Right lobe of liver (tissue), 4 donors: Measurements from ENCODE around the gene FCN3.

Experiments
- POLR2A ChIP-seq: fragments of 450-650 bp; IDR thresholded peaks from one replicate; pipeline ENCODE4 v1.6.1; 2017; ENCODE audit warnings: antibody characterized with exemption, mild to moderate bottlenecking
- TF ChIP-seq, protein P1 (sequence below), 4 donors: fragments of 200-600 bp in 3 of 4; fragments of 450-650 bp in 1 of 4; IDR thresholded peaks; one replicate each; pipeline versions ENCODE4 v1.5.1 to v1.8.0; 2016 to 2022; ENCODE audit warnings: antibody characterized with exemption in 4 of 4, mild to moderate bottlenecking in 2 of 4
- donor health status: DM: no; HTN: no; CAD: no.
- donor health status: DM: no; HTN: no; CAD: no.
- donor health status: DM: no; HTN: yes; CAD: no.

DNA sequence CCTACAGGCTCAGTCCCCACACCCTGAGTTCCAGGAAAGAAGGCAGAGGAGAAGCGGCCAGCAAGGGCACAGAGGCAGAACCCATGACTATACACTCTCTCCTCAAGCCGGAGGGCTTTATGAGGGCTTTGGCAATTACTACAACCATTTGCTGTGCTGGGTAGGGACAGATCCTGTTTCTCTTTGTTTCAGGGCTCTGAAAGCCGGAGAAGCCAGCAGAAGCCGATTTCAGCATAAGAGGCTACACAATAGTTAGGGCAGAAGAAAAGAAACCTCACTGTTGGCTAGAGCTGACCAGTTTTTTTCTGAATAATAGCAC lies 31.7 kb upstream of the FCN3 start:
- TF ChIP-seq, protein P1, sequence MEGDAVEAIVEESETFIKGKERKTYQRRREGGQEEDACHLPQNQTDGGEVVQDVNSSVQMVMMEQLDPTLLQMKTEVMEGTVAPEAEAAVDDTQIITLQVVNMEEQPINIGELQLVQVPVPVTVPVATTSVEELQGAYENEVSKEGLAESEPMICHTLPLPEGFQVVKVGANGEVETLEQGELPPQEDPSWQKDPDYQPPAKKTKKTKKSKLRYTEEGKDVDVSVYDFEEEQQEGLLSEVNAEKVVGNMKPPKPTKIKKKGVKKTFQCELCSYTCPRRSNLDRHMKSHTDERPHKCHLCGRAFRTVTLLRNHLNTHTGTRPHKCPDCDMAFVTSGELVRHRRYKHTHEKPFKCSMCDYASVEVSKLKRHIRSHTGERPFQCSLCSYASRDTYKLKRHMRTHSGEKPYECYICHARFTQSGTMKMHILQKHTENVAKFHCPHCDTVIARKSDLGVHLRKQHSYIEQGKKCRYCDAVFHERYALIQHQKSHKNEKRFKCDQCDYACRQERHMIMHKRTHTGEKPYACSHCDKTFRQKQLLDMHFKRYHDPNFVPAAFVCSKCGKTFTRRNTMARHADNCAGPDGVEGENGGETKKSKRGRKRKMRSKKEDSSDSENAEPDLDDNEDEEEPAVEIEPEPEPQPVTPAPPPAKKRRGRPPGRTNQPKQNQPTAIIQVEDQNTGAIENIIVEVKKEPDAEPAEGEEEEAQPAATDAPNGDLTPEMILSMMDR (IDR thresholded peaks at IDR 0.05): no peak
- TF ChIP-seq POLR2A: no peak
